Measurements from ENCODE around the gene BTBD9. TPM values are rescaled to one million over a fixed set of nuclear protein-coding genes. Genes with fewer than 3 reads are reported as not detected.

The BTBD9 gene
- total RNA-seq, 1 donor: 25.3 TPM

- no peaks in the 10 kb centered on the region for H3K79me2 ChIP-seq (ENCODE audit: insufficient read depth, low read length)
- no peaks in the 10 kb centered on the region for H4K20me1 ChIP-seq (ENCODE audit: insufficient read depth, low read length)
- H3K4me1 ChIP-seq (ENCODE audit: insufficient read depth, low read length): no peaks in the 10 kb centered on the region
- no peak overlapping the region for H3K27ac ChIP-seq (ENCODE audit: low read depth, low read length)
- H3K36me3 ChIP-seq (ENCODE audit: insufficient read depth, low read length): no peaks in the 10 kb centered on the region
- TF ChIP-seq, protein P1, sequence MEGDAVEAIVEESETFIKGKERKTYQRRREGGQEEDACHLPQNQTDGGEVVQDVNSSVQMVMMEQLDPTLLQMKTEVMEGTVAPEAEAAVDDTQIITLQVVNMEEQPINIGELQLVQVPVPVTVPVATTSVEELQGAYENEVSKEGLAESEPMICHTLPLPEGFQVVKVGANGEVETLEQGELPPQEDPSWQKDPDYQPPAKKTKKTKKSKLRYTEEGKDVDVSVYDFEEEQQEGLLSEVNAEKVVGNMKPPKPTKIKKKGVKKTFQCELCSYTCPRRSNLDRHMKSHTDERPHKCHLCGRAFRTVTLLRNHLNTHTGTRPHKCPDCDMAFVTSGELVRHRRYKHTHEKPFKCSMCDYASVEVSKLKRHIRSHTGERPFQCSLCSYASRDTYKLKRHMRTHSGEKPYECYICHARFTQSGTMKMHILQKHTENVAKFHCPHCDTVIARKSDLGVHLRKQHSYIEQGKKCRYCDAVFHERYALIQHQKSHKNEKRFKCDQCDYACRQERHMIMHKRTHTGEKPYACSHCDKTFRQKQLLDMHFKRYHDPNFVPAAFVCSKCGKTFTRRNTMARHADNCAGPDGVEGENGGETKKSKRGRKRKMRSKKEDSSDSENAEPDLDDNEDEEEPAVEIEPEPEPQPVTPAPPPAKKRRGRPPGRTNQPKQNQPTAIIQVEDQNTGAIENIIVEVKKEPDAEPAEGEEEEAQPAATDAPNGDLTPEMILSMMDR (IDR thresholded peaks at IDR 0.05; ENCODE audit: extremely low read depth, low read depth, low read length): no peak
- H3K4me3 ChIP-seq (ENCODE audit: insufficient read depth, low read length): no peak overlapping the region
- no peak overlapping the region for H2AFZ ChIP-seq (ENCODE audit: low read length)
- no peak for DNase-seq (ENCODE audit: insufficient read length, low spot score, missing footprints)
- no peaks in the 10 kb centered on the region for H3K9me3 ChIP-seq (ENCODE audit: low read depth, low read length)
- no peaks in the 10 kb centered on the region for H3K27me3 ChIP-seq (ENCODE audit: insufficient read depth, low read length)
- H3K4me2 ChIP-seq (ENCODE audit: insufficient read depth, low read length): no peak overlapping the region
These were observed 461.7 kb downstream of the BTBD9 start for GRCh38 chr6:38177882-38178583.

DNA sequence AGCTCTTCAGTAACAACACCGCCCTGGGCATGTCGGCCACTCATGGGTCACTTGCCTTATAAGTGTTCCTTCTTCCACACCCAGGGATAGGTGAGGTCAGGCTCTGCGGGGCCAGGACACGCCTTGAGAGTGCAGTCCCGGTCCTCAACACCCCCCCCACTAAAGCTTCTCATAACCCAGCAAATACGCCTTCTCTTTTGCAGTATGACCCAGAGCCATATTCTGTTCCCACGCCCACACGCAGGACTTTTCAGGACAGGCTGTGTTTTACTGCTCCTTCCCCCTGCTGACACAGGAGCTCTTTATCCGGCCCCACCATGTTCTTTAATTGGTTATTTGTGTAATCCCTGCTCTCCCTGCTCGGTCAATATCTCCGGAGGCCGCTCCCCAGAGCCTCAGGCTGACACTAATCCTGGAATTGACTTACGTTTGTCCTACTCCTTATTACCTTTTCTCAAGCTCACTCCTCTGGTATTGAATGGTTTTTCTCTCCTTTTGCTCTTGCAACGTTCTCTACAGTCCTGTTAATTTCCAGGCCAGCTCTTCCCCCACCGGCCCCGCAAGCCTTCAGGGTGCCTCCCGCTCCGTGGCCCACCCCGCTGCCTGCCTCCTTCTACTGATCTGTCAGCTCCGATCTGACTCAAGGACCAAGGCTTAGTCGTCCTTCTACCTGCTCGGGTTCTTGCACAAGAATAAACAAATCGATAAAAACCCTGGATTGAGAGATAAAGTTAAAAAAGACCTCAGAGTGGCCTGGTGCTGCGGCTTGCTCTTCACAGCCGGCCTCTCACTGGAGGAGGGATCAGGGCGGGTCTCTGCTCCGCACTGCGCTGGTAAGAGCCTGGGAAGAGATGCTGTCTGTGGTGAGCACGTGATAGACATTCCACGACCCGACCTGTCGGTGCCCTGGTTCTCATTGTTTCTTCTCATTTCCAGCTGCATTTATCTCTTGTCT is 462.7 kb downstream of the BTBD9 start:
- Histone ChIP-seq H2AFZ (ENCODE audit: low read length) (no peak overlapping the region), H3K36me3 (ENCODE audit: insufficient read depth, low read length) (no peaks in the 10 kb centered on the region), H3K27ac (ENCODE audit: low read depth, low read length) (no peak overlapping the region), H4K20me1 (ENCODE audit: insufficient read depth, low read length) (no peaks in the 10 kb centered on the region), H3K79me2 (ENCODE audit: insufficient read depth, low read length) (no peaks in the 10 kb centered on the region), H3K4me3 (ENCODE audit: insufficient read depth, low read length) (no peak overlapping the region), H3K4me1 (ENCODE audit: insufficient read depth, low read length) (no peaks in the 10 kb centered on the region), H3K27me3 (ENCODE audit: insufficient read depth, low read length) (no peaks in the 10 kb centered on the region), H3K9me3 (ENCODE audit: low read depth, low read length) (no peaks in the 10 kb centered on the region), H3K4me2 (ENCODE audit: insufficient read depth, low read length) (no peak overlapping the region)
- DNase-seq (ENCODE audit: insufficient read length, low spot score, missing footprints): peak; percentile 83
- TF ChIP-seq, protein P1 (IDR thresholded peaks at IDR 0.05; ENCODE audit: extremely low read depth, low read depth, low read length): no peak

DNA sequence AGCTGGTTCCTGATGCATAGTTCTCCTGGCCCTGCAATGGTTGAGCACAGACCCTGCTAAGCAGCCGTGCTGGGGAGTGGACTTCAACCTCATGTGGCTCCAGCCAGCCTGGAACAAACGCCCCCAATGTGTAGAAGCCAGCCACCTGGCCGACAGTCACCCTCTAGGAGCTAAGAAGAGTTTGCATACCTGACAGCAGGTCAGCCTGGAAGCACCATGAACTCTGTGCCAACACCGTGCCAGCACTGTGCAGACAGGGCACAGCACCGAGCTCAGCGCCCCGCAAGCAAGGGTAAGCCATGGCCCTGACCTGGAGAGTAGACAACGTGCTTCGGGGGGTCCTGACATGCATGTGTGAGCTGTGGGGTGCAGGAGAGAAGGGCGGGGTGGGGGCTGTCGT is 463.9 kb downstream of the BTBD9 start:
- no peak overlapping the region for H3K27ac ChIP-seq (ENCODE audit: low read depth, low read length)
- no peaks in the 10 kb centered on the region for H3K9me3 ChIP-seq (ENCODE audit: low read depth, low read length)
- no peak overlapping the region for H3K4me2 ChIP-seq (ENCODE audit: insufficient read depth, low read length)
- H4K20me1 ChIP-seq (ENCODE audit: insufficient read depth, low read length): no peaks in the 10 kb centered on the region
- TF ChIP-seq, protein P1 (IDR thresholded peaks at IDR 0.05; ENCODE audit: extremely low read depth, low read depth, low read length): no peak
- DNase-seq (ENCODE audit: insufficient read length, low spot score, missing footprints): no peak
- H3K4me3 ChIP-seq (ENCODE audit: insufficient read depth, low read length): no peak overlapping the region
- H2AFZ ChIP-seq (ENCODE audit: low read length): no peak overlapping the region
- no peaks in the 10 kb centered on the region for H3K79me2 ChIP-seq (ENCODE audit: insufficient read depth, low read length)
- H3K36me3 ChIP-seq (ENCODE audit: insufficient read depth, low read length): no peaks in the 10 kb centered on the region
- H3K4me1 ChIP-seq (ENCODE audit: insufficient read depth, low read length): no peaks in the 10 kb centered on the region
- H3K27me3 ChIP-seq (ENCODE audit: insufficient read depth, low read length): no peaks in the 10 kb centered on the region

Data from osteoblast (primary cell).